ENCODE measurements around the gene ANGPTL2. TPM values are rescaled to one million over a fixed set of nuclear protein-coding genes. Genes with fewer than 3 reads are reported as not detected.

The ANGPTL2 gene
- total RNA-seq, 4 donors from 2014 or later = 78.4 to 95.0 (median 87.3) TPM

DNA sequence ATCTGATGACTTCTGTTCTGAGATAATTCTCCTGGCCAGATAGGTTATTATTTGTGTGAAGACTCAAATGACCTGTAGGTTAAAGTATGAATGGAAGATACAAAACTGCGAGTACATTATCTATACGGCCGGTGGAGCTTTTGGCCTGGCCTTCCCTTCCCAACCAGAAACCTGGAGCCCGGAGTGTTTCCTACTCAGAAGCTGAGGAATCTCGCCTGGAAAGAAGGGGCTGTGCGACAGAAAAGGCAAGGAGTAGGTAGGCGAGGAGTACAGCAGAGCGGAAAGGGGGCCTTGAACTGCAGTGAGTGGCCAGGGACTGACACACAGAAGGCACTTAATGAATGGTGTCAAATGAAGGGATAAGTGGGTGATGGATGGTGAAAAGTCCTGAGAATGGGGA, 34.6 kb downstream of the ANGPTL2 start:
- TF ChIP-seq, protein P1, sequence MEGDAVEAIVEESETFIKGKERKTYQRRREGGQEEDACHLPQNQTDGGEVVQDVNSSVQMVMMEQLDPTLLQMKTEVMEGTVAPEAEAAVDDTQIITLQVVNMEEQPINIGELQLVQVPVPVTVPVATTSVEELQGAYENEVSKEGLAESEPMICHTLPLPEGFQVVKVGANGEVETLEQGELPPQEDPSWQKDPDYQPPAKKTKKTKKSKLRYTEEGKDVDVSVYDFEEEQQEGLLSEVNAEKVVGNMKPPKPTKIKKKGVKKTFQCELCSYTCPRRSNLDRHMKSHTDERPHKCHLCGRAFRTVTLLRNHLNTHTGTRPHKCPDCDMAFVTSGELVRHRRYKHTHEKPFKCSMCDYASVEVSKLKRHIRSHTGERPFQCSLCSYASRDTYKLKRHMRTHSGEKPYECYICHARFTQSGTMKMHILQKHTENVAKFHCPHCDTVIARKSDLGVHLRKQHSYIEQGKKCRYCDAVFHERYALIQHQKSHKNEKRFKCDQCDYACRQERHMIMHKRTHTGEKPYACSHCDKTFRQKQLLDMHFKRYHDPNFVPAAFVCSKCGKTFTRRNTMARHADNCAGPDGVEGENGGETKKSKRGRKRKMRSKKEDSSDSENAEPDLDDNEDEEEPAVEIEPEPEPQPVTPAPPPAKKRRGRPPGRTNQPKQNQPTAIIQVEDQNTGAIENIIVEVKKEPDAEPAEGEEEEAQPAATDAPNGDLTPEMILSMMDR (IDR thresholded peaks at IDR 0.05; ENCODE audit: low read depth) = no peak

DNA sequence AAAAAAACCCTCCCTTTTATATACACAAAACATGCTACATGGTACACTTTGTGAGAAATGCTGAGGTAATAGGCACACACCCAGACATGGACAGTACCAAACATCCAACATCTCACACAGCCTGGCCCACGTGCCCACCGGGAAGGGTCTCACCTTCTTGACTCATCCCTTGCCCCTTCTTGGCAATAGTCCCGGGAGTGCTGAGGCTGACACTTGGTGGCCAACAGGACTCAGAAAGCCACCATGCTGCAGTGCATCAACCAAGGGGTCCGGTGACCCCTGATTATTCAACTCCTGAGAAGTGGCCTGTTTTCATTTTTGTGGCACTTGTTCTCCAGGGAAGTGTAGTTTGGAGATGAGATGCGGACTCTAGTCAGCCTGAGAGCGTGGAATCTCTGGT, 35.0 kb downstream of the ANGPTL2 start:
- TF ChIP-seq, protein P1 (IDR thresholded peaks at IDR 0.05; ENCODE audit: low read depth) = no peak

DNA sequence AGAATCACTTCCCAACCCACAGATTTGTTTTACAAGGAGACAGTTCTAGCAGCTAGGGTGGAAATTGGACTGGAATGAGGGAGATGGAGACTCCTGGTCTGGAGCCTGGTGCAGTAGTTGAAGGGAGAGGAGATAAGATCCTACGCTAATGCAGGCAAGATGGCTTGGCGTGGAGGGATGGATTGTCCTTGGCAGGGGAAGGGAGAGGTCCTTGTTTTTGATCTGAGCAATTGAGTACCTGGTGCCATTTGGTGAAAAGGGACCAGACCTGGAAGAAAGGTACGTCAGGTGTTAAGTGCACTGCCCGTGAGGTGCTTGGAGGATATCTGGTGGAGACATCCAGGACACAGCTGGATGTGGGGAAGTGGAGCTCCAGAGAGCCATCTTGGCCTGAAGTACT, 35.7 kb downstream of the ANGPTL2 start:
- TF ChIP-seq, protein P1 (IDR thresholded peaks at IDR 0.05; ENCODE audit: low read depth) = no peak

DNA sequence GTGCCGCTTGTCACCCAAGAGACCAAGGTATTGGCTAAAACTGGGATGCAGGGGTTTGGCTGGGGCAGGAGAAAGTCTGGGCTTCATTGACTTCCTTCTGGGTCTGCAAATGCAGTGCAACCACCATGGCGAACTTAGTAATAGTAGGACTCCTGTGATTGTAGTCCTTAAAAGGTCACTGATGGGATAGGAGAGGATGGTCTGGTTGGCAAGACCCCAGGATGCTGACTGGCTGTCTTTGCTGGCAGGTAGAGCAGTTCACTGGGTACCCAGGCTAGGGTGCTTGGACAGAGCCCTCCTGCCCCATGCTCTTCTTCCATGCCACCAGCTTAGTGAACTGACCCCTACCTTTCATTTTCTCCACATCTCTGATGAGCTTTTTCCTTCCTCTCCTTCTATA, 37.2 kb downstream of the ANGPTL2 start:
- TF ChIP-seq, protein P1 (IDR thresholded peaks at IDR 0.05; ENCODE audit: low read depth) = no peak

DNA sequence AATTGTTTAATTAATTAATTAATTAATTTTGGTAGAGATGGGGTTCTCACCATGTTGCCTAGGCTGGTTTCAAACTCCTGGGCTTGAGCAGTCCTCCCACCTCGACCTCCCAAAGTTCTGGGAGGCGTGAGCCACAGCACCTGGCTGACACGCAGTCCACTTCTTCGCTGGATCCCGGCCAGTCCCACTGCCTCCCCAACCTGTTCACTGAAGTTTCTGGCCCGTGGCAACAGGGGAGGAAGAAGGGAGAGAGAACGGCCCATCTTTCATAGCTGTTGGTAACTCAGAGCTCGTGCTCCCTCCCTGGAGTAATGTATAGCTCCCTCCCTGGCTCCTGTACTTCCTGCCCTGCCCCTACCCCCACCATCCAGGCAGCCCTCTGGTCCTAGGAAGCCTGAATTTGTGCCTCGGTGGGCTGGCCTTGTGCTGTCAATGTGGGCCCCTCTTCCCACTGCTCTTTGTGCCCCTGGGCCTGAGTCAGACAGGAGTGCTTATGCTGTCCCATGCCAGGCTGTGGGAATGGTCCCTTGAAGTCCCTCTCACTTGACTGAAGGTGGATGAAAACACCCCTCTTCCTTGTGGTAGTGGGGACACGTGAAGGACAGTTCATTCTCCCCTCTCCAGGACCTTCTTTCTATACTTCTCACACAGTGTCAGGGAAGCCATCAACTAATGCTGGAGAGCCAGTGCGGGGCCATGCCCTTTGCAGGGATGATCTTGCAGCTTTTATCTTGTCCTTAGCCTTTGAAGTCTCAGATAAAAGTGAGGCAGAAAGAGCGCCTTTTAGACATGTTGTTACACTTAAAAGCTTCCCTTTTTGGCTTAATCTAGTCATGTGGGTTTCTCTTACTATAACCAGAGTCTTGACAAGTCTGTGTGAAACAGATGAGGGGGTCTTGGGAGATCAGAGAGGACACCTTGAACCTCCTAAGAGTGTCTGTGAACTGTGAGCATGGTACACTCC, 38.1 kb downstream of the ANGPTL2 start:
- TF ChIP-seq, protein P1 (IDR thresholded peaks at IDR 0.05; ENCODE audit: low read depth) = no peak

DNA sequence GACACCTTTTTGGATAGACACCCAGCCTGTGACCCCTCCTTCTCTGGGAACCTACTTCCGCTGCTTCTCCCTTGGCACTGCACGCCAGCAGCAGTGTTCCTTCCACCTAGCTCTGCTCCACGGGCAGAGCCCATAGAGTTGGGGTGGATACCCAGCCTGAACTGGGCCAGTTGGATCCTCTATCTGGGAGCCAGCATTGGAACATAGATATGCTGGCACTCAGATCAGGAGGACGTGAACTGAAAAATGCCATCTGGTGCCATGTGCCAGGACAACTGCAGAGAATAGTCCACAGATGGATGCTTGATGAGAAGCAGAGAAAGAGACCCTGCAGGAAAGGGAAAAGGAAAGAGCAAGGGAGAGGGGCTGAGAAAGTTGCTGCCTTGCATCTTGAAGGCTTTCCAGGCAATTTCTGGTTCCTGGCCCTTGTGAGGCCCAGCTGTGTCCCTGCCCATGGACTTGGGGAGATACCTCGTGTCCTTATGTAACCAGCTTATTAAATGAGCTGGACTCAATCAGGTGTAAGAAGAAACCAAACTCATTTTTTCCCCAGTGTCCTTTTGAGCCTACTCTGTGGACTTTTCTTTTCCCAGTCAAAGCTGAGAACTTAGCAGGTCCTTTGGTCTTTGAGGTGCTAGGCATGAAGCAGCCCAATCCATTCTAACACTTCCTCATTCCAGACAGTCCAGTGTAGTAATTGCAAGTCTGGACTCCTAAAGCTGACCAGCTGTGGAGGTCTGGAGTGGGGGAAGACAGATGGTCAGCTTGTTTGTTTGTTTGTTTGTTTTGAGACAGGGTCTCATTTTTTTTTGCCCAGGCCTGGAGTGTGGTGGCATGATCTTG, 39.1 kb downstream of the ANGPTL2 start:
- TF ChIP-seq, protein P1 (IDR thresholded peaks at IDR 0.05; ENCODE audit: low read depth) = no peak

All from subcutaneous adipose tissue (tissue), 4 donors.